Right lobe of liver (tissue), 4 donors: ENCODE results near the gene RABGGTB.
"Not testable (repeated sequence)": the region's sequence is repeated elsewhere in the genome, so short reads cannot be mapped to it uniquely, and the experiment has no call there.

Experiments used
- POLR2A ChIP-seq: fragments of 450-650 bp; IDR thresholded peaks from one replicate; pipeline ENCODE4 v1.6.1; 2017; ENCODE audit warnings: antibody characterized with exemption, mild to moderate bottlenecking
- TF ChIP-seq, protein P1 (sequence below), 4 donors: fragments of 200-600 bp in 3 of 4; fragments of 450-650 bp in 1 of 4; IDR thresholded peaks; one replicate each; pipeline versions ENCODE4 v1.5.1 to v1.8.0; 2016 to 2022; ENCODE audit warnings: antibody characterized with exemption in 4 of 4, mild to moderate bottlenecking in 2 of 4
- donor health status: DM: no; HTN: no; CAD: no.
- donor health status: DM: no; HTN: no; CAD: no.
- donor health status: DM: no; HTN: yes; CAD: no.

GRCh38 chr1:75801480-75801879, 15.4 kb downstream of the RABGGTB start:
- TF ChIP-seq, protein P1, sequence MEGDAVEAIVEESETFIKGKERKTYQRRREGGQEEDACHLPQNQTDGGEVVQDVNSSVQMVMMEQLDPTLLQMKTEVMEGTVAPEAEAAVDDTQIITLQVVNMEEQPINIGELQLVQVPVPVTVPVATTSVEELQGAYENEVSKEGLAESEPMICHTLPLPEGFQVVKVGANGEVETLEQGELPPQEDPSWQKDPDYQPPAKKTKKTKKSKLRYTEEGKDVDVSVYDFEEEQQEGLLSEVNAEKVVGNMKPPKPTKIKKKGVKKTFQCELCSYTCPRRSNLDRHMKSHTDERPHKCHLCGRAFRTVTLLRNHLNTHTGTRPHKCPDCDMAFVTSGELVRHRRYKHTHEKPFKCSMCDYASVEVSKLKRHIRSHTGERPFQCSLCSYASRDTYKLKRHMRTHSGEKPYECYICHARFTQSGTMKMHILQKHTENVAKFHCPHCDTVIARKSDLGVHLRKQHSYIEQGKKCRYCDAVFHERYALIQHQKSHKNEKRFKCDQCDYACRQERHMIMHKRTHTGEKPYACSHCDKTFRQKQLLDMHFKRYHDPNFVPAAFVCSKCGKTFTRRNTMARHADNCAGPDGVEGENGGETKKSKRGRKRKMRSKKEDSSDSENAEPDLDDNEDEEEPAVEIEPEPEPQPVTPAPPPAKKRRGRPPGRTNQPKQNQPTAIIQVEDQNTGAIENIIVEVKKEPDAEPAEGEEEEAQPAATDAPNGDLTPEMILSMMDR (IDR thresholded peaks at IDR 0.05) = not testable (repeated sequence)
- TF ChIP-seq POLR2A = not testable (repeated sequence)
